Breast epithelium (tissue), 4 donors: ENCODE measurements around the gene UFL1. TPM values are rescaled to one million over a fixed set of nuclear protein-coding genes. Genes with fewer than 3 reads are reported as not detected.

Source experiments
- DNase-seq, 2 donors: peaks; one replicate each; pipeline ENCODE4 v3.0.0-alpha.2; 2019; ENCODE audit warnings: low spot score in 2 of 2
- H3K27ac ChIP-seq, 2 donors: fragments of 200-600 bp; sonication (generic) in 1 of 2; one replicate each; pipeline ENCODE4 v1.5.1; 2016 to 2019; ENCODE audit warnings: mild to moderate bottlenecking in 1 of 2
- H3K27me3 ChIP-seq, 2 donors: fragments of 200-600 bp; sonication (generic) in 1 of 2; one replicate each; pipeline versions ENCODE4 v1.5.1 to v1.6.0; 2017 to 2019; ENCODE audit warnings: control low read depth in 1 of 2, mild to moderate bottlenecking in 1 of 2
- H3K36me3 ChIP-seq: fragments of 200-600 bp; one replicate; pipeline ENCODE4 v1.5.1; 2019
- H3K4me1 ChIP-seq, 2 donors: fragments of 200-600 bp; sonication (generic); one replicate each; pipeline ENCODE4 v1.5.1; 2016 to 2019; ENCODE audit warnings: control low read depth in 1 of 2
- H3K4me3 ChIP-seq, 3 donors: fragments of 200-600 bp; sonication (generic); 1 replicate in 2 of 3; 2 replicates in 1 of 3; pipeline ENCODE4 v1.5.1; 2016 to 2019; ENCODE audit warnings: mild to moderate bottlenecking in 3 of 3, moderate library complexity in 2 of 3
- H3K9me3 ChIP-seq, 2 donors: fragments of 200-600 bp; sonication (generic) in 1 of 2; one replicate each; pipeline ENCODE4 v1.5.1; 2016 to 2019; ENCODE audit warnings: control low read depth in 1 of 2
- CTCF ChIP-seq, 3 donors: fragments of 450-650 bp; IDR thresholded peaks; one replicate each; pipeline ENCODE4 v1.5.1; 2016 to 2017; ENCODE audit warnings: antibody characterized with exemption in 3 of 3, mild to moderate bottlenecking in 3 of 3, moderate library complexity in 3 of 3
- POLR2A ChIP-seq: fragments of 450-650 bp; IDR thresholded peaks from one replicate; pipeline ENCODE4 v1.6.1; 2016; ENCODE audit warnings: antibody characterized with exemption, mild to moderate bottlenecking, moderate library complexity
- POLR2AphosphoS5 ChIP-seq, 3 donors: sonication (generic); formaldehyde crosslinking; IDR thresholded peaks; one replicate each; pipeline ENCODE4 v1.6.1; 2017; ENCODE audit warnings: antibody characterized with exemption in 3 of 3
- intact Hi-C: fragments of 100-400 bp; cut with DNase I; formaldehyde crosslinking; loops from one replicate; pipeline ENCODE4 v1.15.1; 2023; ENCODE audit warnings: low total_unique reads
- total RNA-seq, 3 donors: library from RNA; depleted of rRNA; stranded (reverse); fragments of >200 nt; gene quantifications; one replicate each; pipeline ENCODE4 v1.1.0, GENCODE V29; 2016

Gene UFL1
- total RNA-seq, 3 donors from 2014 or later = 22.6 to 29.9 (median 28.0) TPM

DNA sequence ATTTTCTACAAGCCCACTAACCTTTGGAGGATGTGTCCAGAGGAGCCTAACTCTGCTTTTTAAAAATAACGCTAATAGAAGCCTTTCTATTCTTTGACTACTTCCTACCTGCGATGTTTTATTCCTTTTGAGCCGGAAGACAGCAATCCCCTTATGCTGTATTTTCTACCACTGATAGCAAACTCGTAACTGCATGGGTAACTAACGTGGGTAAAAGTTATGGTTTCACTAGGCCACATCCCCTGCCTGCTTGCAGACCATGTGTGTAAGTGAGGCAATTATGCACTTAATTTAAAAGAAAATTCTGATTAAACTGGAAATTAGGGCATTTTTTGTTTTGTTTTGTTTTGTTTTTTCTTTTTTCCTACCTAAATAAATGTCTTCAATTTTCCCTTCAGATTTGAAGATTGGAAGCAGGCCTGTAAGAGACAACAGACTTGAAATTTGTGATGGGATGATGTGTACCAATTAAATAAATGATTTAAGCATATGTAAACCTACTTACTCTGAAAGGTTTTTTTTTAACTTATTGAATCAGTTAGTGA is 931 bp downstream of the UFL1 start:
- TF ChIP-seq POLR2A = no peak
- no peak for TF ChIP-seq CTCF (IDR thresholded peaks at IDR 0.05)
- TF ChIP-seq POLR2AphosphoS5 (IDR thresholded peaks at IDR 0.05) = no peak
- Histone ChIP-seq H3K27ac (peak overlapping the region; percentile 94 to 95), H3K9me3 (no peaks in the 10 kb centered on the region), H3K4me1 (no peaks in the 10 kb centered on the region), H3K27me3 (no peaks in the 10 kb centered on the region), H3K36me3 (no peaks in the 10 kb centered on the region), H3K4me3 (peak overlapping the region; percentile 84 to 90 (median 87))
- no peak for DNase-seq
- intact Hi-C loops = no loop called here

- Histone ChIP-seq H3K9me3 (no peaks in the 10 kb centered on the region), H3K36me3 (peaks cover 10% of the 10 kb centered on the region), H3K4me3 (no peak overlapping the region), H3K27ac (no peak overlapping the region), H3K4me1 (no peaks in the 10 kb centered on the region), H3K27me3 (no peaks in the 10 kb centered on the region)
- TF ChIP-seq CTCF (IDR thresholded peaks at IDR 0.05) (no peak), POLR2AphosphoS5 (IDR thresholded peaks at IDR 0.05) (no peak), POLR2A (no peak)
- no peak for DNase-seq
- intact Hi-C loops = no loop called here
Measured at GRCh38 chr6:96528193-96528592, 6.6 kb downstream of the UFL1 start.

- Histone ChIP-seq H3K36me3 (peaks cover 10% of the 10 kb centered on the region), H3K27ac (no peak overlapping the region), H3K9me3 (no peaks in the 10 kb centered on the region), H3K27me3 (no peaks in the 10 kb centered on the region), H3K4me3 (no peak overlapping the region), H3K4me1 (no peaks in the 10 kb centered on the region)
- intact Hi-C loops = no loop called here
- DNase-seq = no peak
- TF ChIP-seq POLR2A (no peak), CTCF (IDR thresholded peaks at IDR 0.05) (no peak), POLR2AphosphoS5 (IDR thresholded peaks at IDR 0.05) (no peak)
Measured at GRCh38 chr6:96532399-96532798, 10.8 kb downstream of the UFL1 start.

DNA sequence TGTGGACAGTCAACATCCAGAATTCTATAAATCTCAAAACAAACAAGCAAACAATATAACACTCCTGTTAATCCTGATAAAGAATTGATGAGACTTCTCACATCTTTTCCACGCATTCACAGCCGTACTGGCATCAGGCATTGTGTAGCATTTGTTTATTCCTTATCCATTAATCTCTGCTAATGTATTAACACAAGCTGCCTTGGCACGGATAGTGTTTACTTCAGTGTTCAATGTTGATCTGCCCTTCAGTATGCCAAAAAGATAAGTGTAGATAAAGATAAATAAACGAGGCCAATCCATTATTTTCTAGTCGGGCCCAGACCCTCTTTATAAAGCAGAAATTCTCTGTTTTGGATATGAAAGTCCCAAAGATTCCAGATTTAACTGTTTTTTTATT is 16.1 kb downstream of the UFL1 start:
- Histone ChIP-seq H3K27ac (no peak overlapping the region), H3K9me3 (no peaks in the 10 kb centered on the region), H3K4me3 (no peak overlapping the region), H3K27me3 (no peaks in the 10 kb centered on the region), H3K4me1 (no peaks in the 10 kb centered on the region), H3K36me3 (peaks cover 10% of the 10 kb centered on the region)
- intact Hi-C loops = no loop called here
- TF ChIP-seq POLR2A = no peak
- TF ChIP-seq CTCF (IDR thresholded peaks at IDR 0.05) = no peak
- TF ChIP-seq POLR2AphosphoS5 (IDR thresholded peaks at IDR 0.05) = no peak
- no peak for DNase-seq

- Histone ChIP-seq H3K4me1 (no peaks in the 10 kb centered on the region), H3K4me3 (no peak overlapping the region), H3K9me3 (no peaks in the 10 kb centered on the region), H3K27me3 (no peaks in the 10 kb centered on the region), H3K27ac (no peak overlapping the region), H3K36me3 (peaks cover 22% of the 10 kb centered on the region)
- TF ChIP-seq POLR2AphosphoS5 (IDR thresholded peaks at IDR 0.05) = no peak
- TF ChIP-seq POLR2A = no peak
- TF ChIP-seq CTCF (IDR thresholded peaks at IDR 0.05) = no peak
- intact Hi-C loops = no loop called here
- DNase-seq = no peak
Measured at GRCh38 chr6:96542702-96543101, 21.1 kb downstream of the UFL1 start.
